ENCODE results near the gene SLC2A1. TPM values are rescaled to one million over a fixed set of nuclear protein-coding genes. Genes with fewer than 3 reads are reported as not detected.

The SLC2A1 gene
- total RNA-seq, 3 donors from 2014 or later, result 135 to 141 (median 140) TPM

DNA sequence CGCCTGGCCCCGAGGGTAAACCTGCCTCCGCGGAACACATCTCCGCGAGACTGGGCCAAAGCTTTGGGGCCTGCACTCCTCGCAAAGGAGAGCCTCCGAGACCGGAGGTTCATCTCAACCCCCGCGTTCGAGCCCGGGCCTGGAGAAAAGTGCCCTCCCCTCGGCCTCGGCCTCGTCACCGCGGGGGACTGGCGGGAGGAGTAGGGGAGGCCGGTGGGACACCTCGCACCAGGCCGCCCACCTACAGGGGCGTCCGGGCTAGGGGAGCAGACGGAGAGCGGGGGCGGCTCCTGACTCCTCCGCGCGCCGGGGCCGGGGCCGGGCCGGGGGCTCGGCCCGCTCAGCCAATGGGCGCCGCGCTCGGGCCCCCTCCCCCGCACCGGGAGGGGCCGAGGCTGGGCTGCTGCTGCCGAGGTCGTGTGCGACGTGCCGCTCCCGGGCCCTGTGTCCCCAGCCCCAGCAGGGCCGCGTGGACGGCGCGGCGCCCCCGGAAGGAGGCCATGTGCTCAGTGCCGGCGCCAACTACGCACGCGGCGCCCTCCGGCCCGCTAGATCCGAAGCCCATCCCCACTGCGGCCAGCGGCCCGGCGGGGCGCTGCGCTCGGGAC lies 684 bp downstream of the SLC2A1 start:
- peaks cover 57% of the 10 kb centered on the region for H3K4me1 Mint-ChIP-seq (ENCODE audit: low read depth)
- DNase-seq (peak; percentile 65), ATAC-seq (peak; percentile 59 to 61)
- peaks cover 15% of the 10 kb centered on the region for H3K36me3 Mint-ChIP-seq (ENCODE audit: insufficient read depth)
- H3K27me3 Mint-ChIP-seq (ENCODE audit: low read depth), result peaks cover 3% of the 10 kb centered on the region
- H3K4me3 Mint-ChIP-seq, result peak overlapping the region; percentile 89
- H3K9me3 Mint-ChIP-seq, result no peaks in the 10 kb centered on the region

DNA sequence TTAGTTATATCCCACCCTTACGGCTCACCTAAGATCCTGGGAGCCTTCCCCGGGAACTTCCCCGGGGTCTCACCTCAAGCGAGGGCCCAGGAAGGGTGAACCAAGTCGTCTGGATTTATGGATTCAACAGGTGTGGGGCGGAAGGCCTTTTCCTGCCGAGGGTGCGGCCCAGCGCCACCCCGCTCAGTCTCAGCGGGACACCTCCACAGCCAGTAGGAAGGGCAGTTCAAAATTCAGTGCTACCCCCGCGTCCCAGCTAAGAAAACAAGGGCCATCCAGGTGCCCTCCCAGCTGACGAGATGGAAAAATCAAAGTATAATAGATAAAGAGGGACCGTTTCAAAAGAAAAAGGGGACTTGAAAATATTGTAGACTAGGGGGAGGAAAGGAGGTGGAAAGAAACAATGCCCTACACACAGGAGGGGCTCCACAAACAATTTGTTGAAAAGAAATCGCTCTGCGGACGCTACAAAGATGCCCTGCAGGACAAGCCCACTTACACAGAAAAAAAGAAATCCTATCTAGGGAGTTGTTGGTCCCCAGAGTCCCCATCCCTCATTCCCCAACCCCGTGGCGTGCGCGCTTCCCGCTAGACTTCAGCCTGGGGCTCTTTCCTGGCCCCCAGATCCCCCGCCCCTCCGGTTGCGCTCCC lies 1.3 kb downstream of the SLC2A1 start:
- Mint-ChIP-seq H3K4me1 (ENCODE audit: low read depth) (peaks cover 63% of the 10 kb centered on the region), H3K9me3 (no peaks in the 10 kb centered on the region), H3K4me3 (peak overlapping the region; percentile 89), H3K27me3 (ENCODE audit: low read depth) (peaks cover 3% of the 10 kb centered on the region), H3K36me3 (ENCODE audit: insufficient read depth) (peaks cover 15% of the 10 kb centered on the region)
- ATAC-seq (no peak), DNase-seq (no peak)

DNA sequence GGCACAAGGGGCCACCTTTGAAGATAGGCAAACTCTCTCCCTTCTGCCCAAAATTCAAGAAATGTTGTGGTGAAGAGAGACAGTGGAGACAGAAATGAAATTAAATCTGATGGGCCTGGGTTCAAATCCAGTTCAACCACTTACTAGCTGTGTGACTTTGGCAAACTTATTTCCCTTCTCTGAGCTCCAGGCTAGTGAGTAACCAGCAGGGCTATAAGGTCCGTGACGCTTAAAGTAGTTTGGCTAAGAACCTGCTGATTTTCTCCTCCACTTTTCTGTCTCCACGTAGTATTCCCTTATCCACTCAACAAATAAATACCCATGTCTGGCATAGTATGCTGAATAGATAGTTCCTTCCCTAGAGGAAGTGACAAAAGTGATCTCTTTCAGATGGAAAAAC lies 1.9 kb downstream of the SLC2A1 start:
- Mint-ChIP-seq H3K9me3 (no peaks in the 10 kb centered on the region), H3K36me3 (ENCODE audit: insufficient read depth) (peaks cover 15% of the 10 kb centered on the region), H3K4me3 (peak overlapping the region; percentile 89), H3K27me3 (ENCODE audit: low read depth) (peaks cover 3% of the 10 kb centered on the region), H3K4me1 (ENCODE audit: low read depth) (peaks cover 69% of the 10 kb centered on the region)
- DNase-seq (no peak), ATAC-seq (no peak)

DNA sequence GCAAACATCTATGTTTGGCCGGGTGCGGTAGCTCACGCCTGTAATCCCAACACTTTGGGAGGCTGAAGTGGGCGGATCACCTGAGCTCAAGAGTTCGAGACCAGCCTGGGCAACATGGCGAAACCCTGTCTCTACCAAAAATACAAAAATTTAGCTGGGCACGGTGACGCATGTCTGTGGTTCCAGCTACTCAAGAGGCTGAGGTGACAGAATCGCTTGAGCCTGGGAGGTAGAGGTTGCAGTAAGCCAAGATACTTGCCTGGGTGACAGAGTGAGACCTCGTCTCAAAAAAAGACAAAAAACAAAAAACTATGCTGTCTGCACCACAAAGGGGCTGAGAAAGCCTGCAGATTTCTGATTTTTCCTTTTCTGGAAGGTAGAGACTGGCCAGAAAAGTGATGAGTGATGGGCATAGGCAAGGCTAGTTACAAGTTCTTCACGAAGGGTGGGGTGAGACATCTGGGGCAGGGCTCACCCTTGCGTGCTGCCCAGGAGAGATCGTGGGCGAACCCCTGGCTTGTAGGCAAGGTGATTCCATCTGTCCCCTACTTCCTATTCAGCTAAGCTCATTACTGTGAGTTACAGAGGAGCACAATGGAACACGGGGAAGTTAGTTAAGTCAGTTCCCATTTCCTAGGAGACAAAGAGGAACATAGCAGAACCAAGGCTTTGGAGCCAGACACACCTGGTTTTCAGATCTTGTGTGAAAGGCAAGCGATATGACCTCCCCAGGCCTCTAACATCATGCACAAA lies 3.2 kb downstream of the SLC2A1 start:
- H3K27me3 Mint-ChIP-seq (ENCODE audit: low read depth), result no peaks in the 10 kb centered on the region
- DNase-seq (no peak), ATAC-seq (no peak)
- no peaks in the 10 kb centered on the region for H3K9me3 Mint-ChIP-seq
- peak overlapping the region; percentile 72 for H3K4me3 Mint-ChIP-seq
- peaks cover 72% of the 10 kb centered on the region for H3K4me1 Mint-ChIP-seq (ENCODE audit: low read depth)
- peaks cover 25% of the 10 kb centered on the region for H3K36me3 Mint-ChIP-seq (ENCODE audit: insufficient read depth)

DNA sequence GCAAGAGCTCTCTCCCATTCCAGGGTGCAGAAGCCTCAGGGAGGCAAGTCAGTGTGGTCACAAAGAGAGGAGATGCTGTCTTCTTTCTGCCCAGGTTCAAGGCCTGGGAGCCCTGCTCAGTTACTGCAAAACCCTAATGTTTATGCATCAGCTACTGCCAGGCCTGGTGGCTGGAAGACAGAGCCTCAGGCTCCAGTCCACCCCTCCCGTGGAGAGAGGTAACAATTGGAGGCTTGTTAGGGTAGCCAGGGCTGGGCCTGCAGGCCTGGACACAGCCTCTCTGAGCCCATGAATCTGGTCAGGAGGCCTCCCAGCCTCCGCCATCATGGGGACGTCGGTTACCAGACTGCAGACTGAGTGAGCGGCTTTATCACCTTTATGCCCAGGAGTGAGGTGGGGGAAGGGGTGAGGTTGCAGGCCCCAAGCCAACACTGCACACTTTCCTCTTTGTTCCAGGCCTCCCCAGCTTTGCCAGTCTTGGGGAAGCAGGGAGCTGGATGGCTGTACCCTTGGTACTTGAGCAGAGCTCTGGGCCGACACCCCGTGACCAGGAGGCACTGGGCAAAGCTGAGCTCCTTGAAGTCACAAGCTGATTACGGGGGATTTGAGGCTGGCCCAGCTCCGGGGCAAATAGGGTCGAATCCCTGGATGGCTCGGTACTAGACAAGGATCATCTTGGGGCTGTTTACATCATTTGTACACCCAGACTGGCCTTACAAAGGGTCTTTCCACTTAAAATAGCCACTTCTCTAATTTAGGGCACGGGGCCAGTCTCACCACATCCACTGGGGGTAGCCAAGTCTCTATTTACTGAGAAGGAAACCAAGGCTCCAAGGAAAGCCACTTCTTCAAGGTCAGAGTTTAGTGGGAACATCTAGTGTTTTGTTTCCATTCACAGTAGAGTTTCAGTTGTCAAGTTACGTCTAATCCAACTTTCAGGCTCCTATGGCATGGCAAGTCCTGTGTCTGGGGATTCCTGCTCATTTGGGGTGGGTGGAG lies 5.2 kb downstream of the SLC2A1 start:
- H3K4me3 Mint-ChIP-seq, result peak overlapping the region; percentile 42
- peaks cover 82% of the 10 kb centered on the region for H3K4me1 Mint-ChIP-seq (ENCODE audit: low read depth)
- DNase-seq, result no peak
- H3K27me3 Mint-ChIP-seq (ENCODE audit: low read depth), result no peaks in the 10 kb centered on the region
- ATAC-seq, result no peak
- H3K9me3 Mint-ChIP-seq, result no peaks in the 10 kb centered on the region
- H3K36me3 Mint-ChIP-seq (ENCODE audit: insufficient read depth), result peaks cover 29% of the 10 kb centered on the region

DNA sequence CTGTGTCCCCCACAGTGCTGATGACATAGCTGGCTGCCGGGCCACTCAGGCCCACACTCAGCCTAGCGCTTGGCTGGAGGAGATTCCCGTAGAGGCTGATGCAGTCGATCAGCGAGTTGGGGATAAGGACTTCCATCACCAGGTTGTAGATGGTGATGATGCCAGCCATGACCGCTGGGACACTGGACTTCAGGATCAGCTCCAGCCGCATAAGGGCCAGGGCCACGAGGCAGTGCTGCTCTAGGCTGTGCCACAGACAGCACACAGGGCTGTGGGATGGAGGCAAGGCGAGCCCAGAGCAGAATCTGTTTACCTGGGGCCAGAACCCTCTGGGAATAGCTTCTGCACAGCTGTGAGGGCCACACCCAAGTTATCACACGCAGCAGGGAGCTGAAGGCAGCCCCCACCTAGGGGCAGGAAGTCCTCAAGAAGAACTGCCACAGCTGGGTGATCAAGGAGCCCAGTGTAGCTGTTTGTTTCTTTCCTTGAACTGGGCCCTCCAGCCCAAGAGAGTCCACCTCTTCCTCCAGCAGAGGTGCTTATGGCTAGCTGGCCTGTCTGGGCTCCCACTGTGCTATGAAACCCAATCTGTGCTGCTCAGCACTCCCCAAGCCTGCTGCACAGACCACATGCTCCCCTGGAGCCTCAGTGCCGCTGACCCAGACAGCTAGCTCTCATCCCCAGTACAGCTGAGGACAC lies 6.2 kb downstream of the SLC2A1 start:
- ATAC-seq (peak; percentile 5 to 9), DNase-seq (no peak)
- Mint-ChIP-seq H3K4me3 (peak overlapping the region; percentile 42), H3K36me3 (ENCODE audit: insufficient read depth) (peaks cover 29% of the 10 kb centered on the region), H3K9me3 (no peaks in the 10 kb centered on the region), H3K27me3 (ENCODE audit: low read depth) (no peaks in the 10 kb centered on the region), H3K4me1 (ENCODE audit: low read depth) (peaks cover 91% of the 10 kb centered on the region)

DNA sequence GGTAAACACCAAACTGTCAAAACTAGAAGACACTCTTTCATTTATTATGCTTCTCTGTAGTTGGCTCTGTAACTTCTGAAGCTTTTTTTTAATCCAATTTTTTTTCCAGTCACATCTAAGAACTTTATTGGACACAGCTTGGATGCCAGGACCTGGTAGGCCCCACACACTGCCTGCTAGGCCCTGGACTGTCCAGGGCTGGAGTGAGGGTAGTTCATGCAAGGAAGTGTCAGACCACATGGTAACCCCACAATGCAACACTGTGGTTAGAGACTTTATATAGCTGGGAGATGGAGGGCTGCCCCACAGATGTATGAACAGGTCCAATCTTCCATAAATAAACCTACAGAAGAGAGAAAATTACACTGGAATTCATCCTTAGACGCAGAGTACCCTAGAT lies 7.1 kb downstream of the SLC2A1 start:
- H3K36me3 Mint-ChIP-seq (ENCODE audit: insufficient read depth), result peaks cover 23% of the 10 kb centered on the region
- peak overlapping the region; percentile 49 for H3K4me3 Mint-ChIP-seq
- peaks cover 92% of the 10 kb centered on the region for H3K4me1 Mint-ChIP-seq (ENCODE audit: low read depth)
- no peaks in the 10 kb centered on the region for H3K27me3 Mint-ChIP-seq (ENCODE audit: low read depth)
- DNase-seq (no peak), ATAC-seq (no peak)
- no peaks in the 10 kb centered on the region for H3K9me3 Mint-ChIP-seq

DNA sequence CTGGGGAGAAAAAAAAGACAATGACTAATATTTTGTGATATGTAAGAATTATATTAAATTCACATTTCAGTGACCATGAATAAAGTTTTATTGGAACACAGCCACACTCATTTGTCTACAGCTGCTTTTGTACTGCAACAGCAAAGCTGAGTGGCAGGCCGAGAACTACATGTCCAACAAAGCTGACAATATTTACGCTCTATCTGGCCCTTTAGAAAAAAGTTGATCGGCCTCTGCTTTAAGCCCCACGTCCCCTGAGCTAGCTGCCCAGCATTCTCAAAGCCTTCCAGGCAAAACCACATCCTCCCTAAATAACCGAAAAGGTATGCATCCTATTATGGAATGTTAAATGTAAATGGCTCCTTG lies 8.6 kb downstream of the SLC2A1 start:
- peak overlapping the region; percentile 33 for H3K4me3 Mint-ChIP-seq
- ATAC-seq, result no peak

DNA sequence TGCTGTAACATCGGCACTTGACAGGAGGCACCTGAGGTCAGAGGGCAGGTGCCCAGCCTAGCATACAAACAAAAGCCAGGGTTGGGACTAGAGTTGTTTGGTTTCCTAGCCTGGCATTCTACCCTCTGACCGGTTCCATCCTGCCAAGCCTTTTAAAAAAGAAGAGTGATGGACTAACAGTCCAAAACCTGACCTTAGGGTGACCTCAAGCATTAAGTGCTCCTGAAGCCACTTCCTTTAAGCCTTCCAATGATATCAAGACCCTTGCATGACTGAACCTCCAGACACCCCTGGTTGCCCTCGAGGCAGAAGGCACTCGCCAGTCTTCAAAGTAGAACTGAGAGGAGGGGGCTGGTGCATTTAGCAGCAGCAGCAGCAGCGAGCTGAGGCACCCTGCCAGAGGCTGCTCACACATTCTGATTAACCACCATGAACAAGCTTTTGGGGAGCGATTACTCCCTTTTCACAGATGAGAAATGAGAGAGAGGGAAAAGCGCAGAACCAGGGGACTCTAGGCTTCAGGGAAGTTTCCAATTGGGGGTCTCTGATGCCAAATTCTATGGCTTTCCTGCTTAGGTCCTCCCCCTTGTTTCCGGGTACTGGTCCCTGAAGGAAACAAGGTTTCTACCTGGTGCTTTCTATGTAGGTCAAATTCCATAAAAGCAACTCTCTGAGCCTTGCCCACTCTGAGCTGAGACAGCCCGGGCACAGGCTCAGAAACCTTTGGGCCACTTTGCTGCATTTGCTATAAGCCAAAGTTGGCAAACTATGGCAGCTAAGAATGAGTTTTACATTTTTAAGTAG lies 9.2 kb downstream of the SLC2A1 start:
- H3K4me3 Mint-ChIP-seq, result peak overlapping the region; percentile 33
- peaks cover 15% of the 10 kb centered on the region for H3K36me3 Mint-ChIP-seq (ENCODE audit: insufficient read depth)
- ATAC-seq (no peak), DNase-seq (no peak)
- no peaks in the 10 kb centered on the region for H3K27me3 Mint-ChIP-seq (ENCODE audit: low read depth)
- H3K9me3 Mint-ChIP-seq, result no peaks in the 10 kb centered on the region
- H3K4me1 Mint-ChIP-seq (ENCODE audit: low read depth), result peaks cover 96% of the 10 kb centered on the region

More for the DNA sequence above, 8.6 kb downstream of the SLC2A1 start:
- H3K27me3 Mint-ChIP-seq (ENCODE audit: low read depth), result no peaks in the 10 kb centered on the region
- H3K9me3 Mint-ChIP-seq, result no peaks in the 10 kb centered on the region
- no peak for DNase-seq
- H3K4me1 Mint-ChIP-seq (ENCODE audit: low read depth), result peaks cover 96% of the 10 kb centered on the region
- H3K36me3 Mint-ChIP-seq (ENCODE audit: insufficient read depth), result peaks cover 18% of the 10 kb centered on the region

DNA sequence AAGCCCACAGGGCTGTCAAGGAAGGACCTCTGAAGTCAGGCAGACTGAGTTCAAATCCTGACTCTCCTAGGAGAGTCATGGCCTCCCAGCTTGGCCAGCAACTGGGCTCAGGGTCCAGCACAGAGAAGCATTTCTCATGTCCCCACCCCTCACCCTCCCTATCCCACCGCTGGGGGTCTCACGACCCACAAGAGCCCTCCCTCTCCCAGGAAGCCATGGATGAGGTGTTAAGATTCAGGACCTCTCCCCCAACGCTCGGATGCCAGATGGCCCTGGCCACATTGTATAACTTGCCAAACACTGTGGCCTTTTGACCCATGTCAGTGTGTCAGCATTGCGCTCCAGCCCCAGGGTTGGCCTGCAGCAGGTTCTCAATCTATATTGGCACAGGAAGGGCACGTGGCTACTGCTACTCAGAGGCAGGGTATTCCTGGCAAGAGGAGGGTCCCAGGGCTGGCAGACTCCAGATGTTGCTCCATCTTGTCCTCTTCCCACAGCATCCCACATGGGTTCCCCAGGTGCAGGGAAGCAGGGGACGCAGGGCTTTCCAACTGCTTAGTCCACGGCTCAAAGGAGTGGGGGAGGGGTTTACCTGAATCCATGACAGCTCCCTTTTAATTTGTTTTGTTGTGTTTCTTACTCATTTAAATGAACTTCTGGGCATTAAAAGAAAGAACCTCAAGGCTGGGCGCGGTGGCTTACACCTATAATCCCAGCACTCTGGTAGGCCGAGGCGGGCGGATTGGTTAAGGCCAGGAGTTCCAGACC lies 10.5 kb downstream of the SLC2A1 start:
- no peaks in the 10 kb centered on the region for H3K9me3 Mint-ChIP-seq
- H3K36me3 Mint-ChIP-seq (ENCODE audit: insufficient read depth), result peaks cover 19% of the 10 kb centered on the region
- H3K4me1 Mint-ChIP-seq (ENCODE audit: low read depth), result peaks cover 97% of the 10 kb centered on the region
- no peak overlapping the region for H3K4me3 Mint-ChIP-seq
- ATAC-seq, result no peak
- DNase-seq, result no peak
- no peaks in the 10 kb centered on the region for H3K27me3 Mint-ChIP-seq (ENCODE audit: low read depth)

DNA sequence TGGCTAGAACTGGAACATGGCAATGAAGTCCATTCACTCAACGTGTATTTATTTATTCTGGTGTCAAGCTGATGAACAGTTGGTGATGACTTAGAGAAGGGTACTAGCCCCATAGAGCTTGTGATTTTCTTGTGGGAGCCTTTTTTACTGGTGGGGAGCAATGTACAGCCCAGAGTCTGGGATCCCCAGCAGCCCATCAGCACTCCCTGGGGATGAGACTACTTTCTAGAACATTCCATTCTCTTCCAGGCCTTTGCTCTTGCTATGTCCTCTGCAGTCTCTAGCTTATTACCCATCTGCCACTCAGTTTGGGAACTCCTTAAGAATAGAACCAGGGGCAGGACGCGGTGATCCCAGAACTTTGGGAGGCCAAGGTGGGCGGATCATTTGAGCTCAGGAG lies 11.6 kb downstream of the SLC2A1 start:
- no peak for DNase-seq
- no peak for ATAC-seq
- Mint-ChIP-seq H3K9me3 (no peaks in the 10 kb centered on the region), H3K36me3 (ENCODE audit: insufficient read depth) (peaks cover 29% of the 10 kb centered on the region), H3K4me1 (ENCODE audit: low read depth) (peaks cover 97% of the 10 kb centered on the region), H3K27me3 (ENCODE audit: low read depth) (no peaks in the 10 kb centered on the region), H3K4me3 (no peak overlapping the region)

DNA sequence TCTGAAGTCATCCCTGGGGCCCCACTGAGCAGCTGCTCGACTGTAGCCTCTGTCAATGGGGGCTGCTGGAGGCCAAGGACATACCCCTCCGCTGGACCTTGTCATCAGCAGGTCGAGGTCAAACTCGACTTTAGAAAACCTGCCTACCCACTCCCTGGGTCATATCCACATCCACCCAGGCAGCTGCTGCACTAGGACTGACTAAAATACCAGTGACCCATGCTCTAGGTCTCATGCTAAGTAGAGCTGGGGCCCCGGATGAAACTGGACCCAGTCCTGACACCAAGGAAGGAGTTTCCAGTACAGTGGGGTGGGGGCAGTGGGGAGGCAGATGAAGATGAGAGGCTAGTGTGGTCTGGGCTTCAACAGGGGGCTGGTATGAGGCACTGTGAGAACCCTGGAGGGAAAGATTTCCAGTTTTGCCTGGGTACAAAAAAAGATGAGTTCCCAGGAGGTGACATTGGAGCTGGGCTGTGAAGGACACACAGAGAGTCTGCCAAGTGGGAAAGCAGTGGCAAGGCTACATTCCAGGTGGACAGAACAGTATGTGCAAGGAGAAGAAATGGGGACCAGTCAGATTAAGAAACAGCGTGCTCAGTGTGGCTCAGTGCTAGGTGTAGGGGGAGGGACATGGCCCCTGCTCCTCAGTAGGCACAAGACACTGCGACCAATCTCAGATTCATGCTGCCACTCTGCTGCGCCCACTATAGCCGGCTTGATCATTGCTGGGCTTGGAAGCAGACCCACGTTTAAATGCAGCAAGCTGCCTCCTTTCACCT lies 12.4 kb downstream of the SLC2A1 start:
- DNase-seq (no peak), ATAC-seq (no peak)
- peaks cover 97% of the 10 kb centered on the region for H3K4me1 Mint-ChIP-seq (ENCODE audit: low read depth)
- no peaks in the 10 kb centered on the region for H3K9me3 Mint-ChIP-seq
- H3K36me3 Mint-ChIP-seq (ENCODE audit: insufficient read depth), result peaks cover 33% of the 10 kb centered on the region
- no peak overlapping the region for H3K4me3 Mint-ChIP-seq
- H3K27me3 Mint-ChIP-seq (ENCODE audit: low read depth), result no peaks in the 10 kb centered on the region
